PC-3 (cell line): ENCODE measurements around the gene DDX52. TPM values are rescaled to one million over a fixed set of nuclear protein-coding genes. Genes with fewer than 3 reads are reported as not detected.

Source experiments
- ATAC-seq: fragments of 200-7000 bp; cut with Tn5 transposase; 2 replicates; pipeline ENCODE4 v1.9.1; 2020; ENCODE audit warnings: mild to moderate bottlenecking, moderate library complexity
- BruUV-seq: library from RNA; stranded (reverse); fragments of 400-500 nt; replicated peaks from 2 replicates; lab custom pipeline; 2021; lab: Mats Ljungman, UMichigan
- CTCF ChIA-PET: fragments of 300-600 bp; sonication (Branson Sonifier 250); formaldehyde crosslinking; loops from one replicate; lab custom pipeline; 2022; ENCODE audit warnings: antibody characterized with exemption; lab: Charles Lee
- POLR2A ChIA-PET: fragments of 300-600 bp; sonication (Branson Sonifier 250); formaldehyde crosslinking; loops from one replicate; lab custom pipeline; 2022; ENCODE audit warnings: antibody characterized with exemption; ENCODE audit not compliant: unreplicated experiment; lab: Charles Lee
- DNase-seq: peaks from one replicate; pipeline ENCODE4 v3.0.0-alpha.2; 2015
- H2AFZ ChIP-seq: fragments of 300-600 bp; sonication (generic); 2 replicates; pipeline ENCODE4 v1.6.0; 2016; ENCODE audit warnings: antibody characterized with exemption, low read length
- H3F3A ChIP-seq: fragments of 300-600 bp; sonication (generic); one replicate; pipeline ENCODE4 v1.6.0; 2017; ENCODE audit warnings: antibody characterized with exemption, low read length, control low read depth, mild to moderate bottlenecking; ENCODE audit not compliant: unreplicated experiment
- H3K27ac ChIP-seq: fragments of 300-600 bp; sonication (generic); 2 replicates; pipeline ENCODE4 v1.5.1; 2016; ENCODE audit warnings: mild to moderate bottlenecking, low read length
- H3K27me3 ChIP-seq: fragments of 300-600 bp; sonication (generic); 2 replicates; pipeline ENCODE4 v1.6.1; 2016; ENCODE audit warnings: low read length, mixed read lengths
- H3K36me3 ChIP-seq: fragments of 300-600 bp; sonication (generic); 2 replicates; pipeline ENCODE4 v1.6.1; 2016; ENCODE audit warnings: low read depth, mixed run types, low read length, mixed read lengths
- H3K4me1 ChIP-seq: fragments of 300-600 bp; sonication (generic); 2 replicates; pipeline ENCODE4 v1.5.1; 2016; ENCODE audit warnings: low read length; ENCODE audit not compliant: insufficient read depth
- H3K4me2 ChIP-seq: fragments of 300-600 bp; sonication (generic); 2 replicates; pipeline ENCODE4 v1.6.0; 2016; ENCODE audit warnings: low read length
- H3K4me3 ChIP-seq: fragments of 300-600 bp; sonication (generic); 2 replicates; pipeline ENCODE4 v1.5.1; 2016; ENCODE audit warnings: mild to moderate bottlenecking, low read length, mixed read lengths
- H3K79me2 ChIP-seq: fragments of 300-600 bp; sonication (generic); 2 replicates; pipeline ENCODE4 v1.6.1; 2017; ENCODE audit warnings: low read length, mixed read lengths
- H3K9ac ChIP-seq: fragments of 300-600 bp; sonication (generic); 2 replicates; pipeline ENCODE4 v1.6.0; 2016; ENCODE audit warnings: mild to moderate bottlenecking, low read length
- H3K9me2 ChIP-seq: fragments of 300-600 bp; sonication (generic); replicated peaks from 2 replicates; pipeline ENCODE4 v1.6.1; 2016; ENCODE audit warnings: mixed run types, low read length, mixed read lengths
- H3K9me3 ChIP-seq: fragments of 300-600 bp; sonication (generic); 2 replicates; pipeline ENCODE4 v1.6.1; 2016; ENCODE audit warnings: low read length, mixed read lengths
- H4K20me1 ChIP-seq: fragments of 300-600 bp; sonication (generic); 2 replicates; pipeline ENCODE4 v1.6.1; 2016; ENCODE audit warnings: low read length, mixed read lengths
- EZH2 ChIP-seq: fragments of 300-600 bp; sonication (generic); IDR thresholded peaks from one replicate; pipeline ENCODE4 v1.6.1; 2017; ENCODE audit warnings: antibody characterized with exemption, mild to moderate bottlenecking, low read length; ENCODE audit not compliant: unreplicated experiment
- EZH2phosphoT487 ChIP-seq: fragments of 300-600 bp; sonication (generic); IDR thresholded peaks from 2 replicates; pipeline ENCODE4 v1.6.1; 2018; ENCODE audit warnings: mild to moderate bottlenecking, antibody characterized with exemption, low read length, borderline replicate concordance
- intact Hi-C: fragments of 100-400 bp; cut with micrococcal nuclease; formaldehyde crosslinking; loops from 2 replicates; pipeline ENCODE4 v1.9.0; 2023
- total RNA-seq: library from RNA; depleted of rRNA; stranded (reverse); fragments of >200 nt; gene quantifications from 2 replicates; pipeline ENCODE4 v1.2.3, GENCODE V29; 2014
- TF ChIP-seq, protein P1 (sequence below): fragments of 300-600 bp; sonication (generic); conservative IDR thresholded peaks from 2 replicates; pipeline ENCODE4 v1.5.1; 2017; ENCODE audit warnings: antibody characterized with exemption, low read depth, mild to moderate bottlenecking, low read length

Gene DDX52
- total RNA-seq, 1 experiment from 2014 or later: 12.5 TPM

DNA sequence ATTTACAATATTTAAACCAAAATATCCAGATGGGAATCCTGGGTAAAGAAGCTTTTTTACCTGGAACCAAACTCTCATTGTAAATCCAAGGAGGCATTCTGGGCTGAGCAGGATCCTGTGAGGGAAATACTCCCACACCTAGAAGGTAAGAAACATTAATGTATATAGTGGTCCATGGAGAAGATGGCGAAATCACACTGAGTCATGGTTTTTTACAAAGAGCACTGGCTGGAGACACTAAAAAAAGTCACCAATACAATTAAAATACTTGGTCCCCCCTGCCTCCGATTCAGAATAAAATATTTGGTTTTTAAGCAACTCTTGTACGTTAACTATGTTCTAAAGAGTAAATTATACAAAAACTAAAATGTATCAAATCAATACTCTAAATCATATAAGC lies 67.0 kb downstream of the DDX52 start:
- ATAC-seq: no peak
- Histone ChIP-seq H3K9me3 (no peaks in the 10 kb centered on the region), H3K9me2 (no peaks in the 10 kb centered on the region), H3K4me3 (no peak overlapping the region), H3K4me1 (no peaks in the 10 kb centered on the region), H3K4me2 (no peak overlapping the region), H3K9ac (no peak overlapping the region), H3K27ac (no peak overlapping the region), H3K79me2 (no peaks in the 10 kb centered on the region), H2AFZ (no peak overlapping the region), H3K27me3 (no peaks in the 10 kb centered on the region), H4K20me1 (no peaks in the 10 kb centered on the region), H3K36me3 (no peaks in the 10 kb centered on the region), H3F3A (no peaks in the 10 kb centered on the region)
- peak; percentile 19 for DNase-seq
- intact Hi-C loops: no loop called here
- ChIA-PET POLR2A (no interaction called here), CTCF (no interaction called here)
- BruUV-seq: no TSS peak
- TF ChIP-seq EZH2: no peak
- no peak for TF ChIP-seq EZH2phosphoT487
- TF ChIP-seq, protein P1, sequence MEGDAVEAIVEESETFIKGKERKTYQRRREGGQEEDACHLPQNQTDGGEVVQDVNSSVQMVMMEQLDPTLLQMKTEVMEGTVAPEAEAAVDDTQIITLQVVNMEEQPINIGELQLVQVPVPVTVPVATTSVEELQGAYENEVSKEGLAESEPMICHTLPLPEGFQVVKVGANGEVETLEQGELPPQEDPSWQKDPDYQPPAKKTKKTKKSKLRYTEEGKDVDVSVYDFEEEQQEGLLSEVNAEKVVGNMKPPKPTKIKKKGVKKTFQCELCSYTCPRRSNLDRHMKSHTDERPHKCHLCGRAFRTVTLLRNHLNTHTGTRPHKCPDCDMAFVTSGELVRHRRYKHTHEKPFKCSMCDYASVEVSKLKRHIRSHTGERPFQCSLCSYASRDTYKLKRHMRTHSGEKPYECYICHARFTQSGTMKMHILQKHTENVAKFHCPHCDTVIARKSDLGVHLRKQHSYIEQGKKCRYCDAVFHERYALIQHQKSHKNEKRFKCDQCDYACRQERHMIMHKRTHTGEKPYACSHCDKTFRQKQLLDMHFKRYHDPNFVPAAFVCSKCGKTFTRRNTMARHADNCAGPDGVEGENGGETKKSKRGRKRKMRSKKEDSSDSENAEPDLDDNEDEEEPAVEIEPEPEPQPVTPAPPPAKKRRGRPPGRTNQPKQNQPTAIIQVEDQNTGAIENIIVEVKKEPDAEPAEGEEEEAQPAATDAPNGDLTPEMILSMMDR: no peak

DNA sequence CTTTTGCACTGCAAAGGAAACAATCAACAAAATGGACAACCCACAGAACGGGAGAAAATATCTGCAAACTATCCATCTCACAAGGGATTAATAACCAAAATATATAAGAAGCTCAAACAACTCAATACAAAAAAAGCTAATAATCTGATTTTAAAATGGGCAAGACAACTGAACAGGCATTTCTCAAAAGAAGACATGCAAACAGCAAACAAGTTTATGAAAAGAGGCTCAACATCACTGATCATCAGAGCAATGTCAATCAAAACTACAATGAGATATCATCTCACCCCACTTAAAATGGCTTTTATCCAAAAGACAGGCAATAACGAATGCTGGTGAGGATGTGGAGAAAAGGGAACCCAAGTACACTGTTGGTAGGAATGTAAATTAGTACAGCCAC lies 68.8 kb downstream of the DDX52 start:
- no peak for TF ChIP-seq EZH2
- TF ChIP-seq, protein P1: no peak
- no peak for TF ChIP-seq EZH2phosphoT487
- H3K36me3 ChIP-seq: peaks cover 5% of the 10 kb centered on the region; the same call in 1 of the 2 replicates
- no peak overlapping the region for H3K9ac ChIP-seq
- intact Hi-C loops: no loop called here
- no peak overlapping the region for H3K27ac ChIP-seq
- H3K4me2 ChIP-seq: no peak overlapping the region
- H3K27me3 ChIP-seq: no peaks in the 10 kb centered on the region
- ChIA-PET POLR2A (no interaction called here), CTCF (no interaction called here)
- no peaks in the 10 kb centered on the region for H3K79me2 ChIP-seq
- H2AFZ ChIP-seq: no peak overlapping the region
- no peaks in the 10 kb centered on the region for H3K9me2 ChIP-seq
- no peaks in the 10 kb centered on the region for H3K9me3 ChIP-seq
- no peaks in the 10 kb centered on the region for H3F3A ChIP-seq
- BruUV-seq: no TSS peak
- ATAC-seq (no peak), DNase-seq (no peak)
- no peaks in the 10 kb centered on the region for H4K20me1 ChIP-seq
- H3K4me3 ChIP-seq: no peak overlapping the region
- H3K4me1 ChIP-seq: peaks cover 5% of the 10 kb centered on the region; the same call in 1 of the 2 replicates

DNA sequence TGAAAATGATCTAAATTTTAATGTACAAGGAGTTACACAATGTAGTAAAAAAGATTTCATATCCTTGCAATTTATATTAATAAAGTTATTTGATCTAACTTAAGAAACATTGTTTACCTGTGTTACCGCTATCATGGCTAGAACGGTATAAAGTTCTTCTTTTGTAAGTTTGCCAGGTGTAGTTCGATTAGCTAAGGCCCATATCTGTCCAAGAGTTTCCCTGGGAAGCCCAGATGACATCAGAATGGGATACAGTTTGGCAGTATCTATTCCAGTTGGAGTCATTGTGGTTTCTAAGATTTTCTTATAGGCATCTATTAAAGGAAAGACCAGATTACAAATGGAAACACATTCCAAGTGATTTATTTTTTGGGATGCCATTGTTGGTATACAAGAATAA lies 71.6 kb downstream of the DDX52 start:
- H3K27ac ChIP-seq: no peak overlapping the region
- H3K4me1 ChIP-seq: peaks cover 5% of the 10 kb centered on the region; the same call in 1 of the 2 replicates
- ChIA-PET CTCF (no interaction called here), POLR2A (no interaction called here)
- TF ChIP-seq EZH2phosphoT487 (no peak), EZH2 (no peak)
- TF ChIP-seq, protein P1: no peak
- no peaks in the 10 kb centered on the region for H3K79me2 ChIP-seq
- no peak overlapping the region for H3K9ac ChIP-seq
- no peak overlapping the region for H2AFZ ChIP-seq
- no peaks in the 10 kb centered on the region for H4K20me1 ChIP-seq
- no peak overlapping the region for H3K4me3 ChIP-seq
- H3K9me3 ChIP-seq: no peaks in the 10 kb centered on the region
- H3K9me2 ChIP-seq: no peaks in the 10 kb centered on the region
- no peaks in the 10 kb centered on the region for H3F3A ChIP-seq
- H3K27me3 ChIP-seq: no peaks in the 10 kb centered on the region
- H3K4me2 ChIP-seq: no peak overlapping the region
- no peak for DNase-seq
- H3K36me3 ChIP-seq: peaks cover 17% of the 10 kb centered on the region
- BruUV-seq: no TSS peak
- intact Hi-C loops: no loop called here
- ATAC-seq: no peak
